H1 (cell line): ENCODE results near the gene CDC42SE2. TPM values are rescaled to one million over a fixed set of nuclear protein-coding genes. Genes with fewer than 3 reads are reported as not detected.

Source experiments
- CTCF ChIA-PET: fragments of 300-600 bp; sonication (Branson Sonifier 250); formaldehyde crosslinking; loops from one replicate; lab custom pipeline; 2021; ENCODE audit not compliant: partially characterized antibody; lab: Charles Lee
- POLR2A ChIA-PET: fragments of 300-600 bp; sonication (Branson Sonifier 250); formaldehyde crosslinking; loops from one replicate; lab custom pipeline; 2021; ENCODE audit warnings: inconsistent platforms; ENCODE audit not compliant: partially characterized antibody; lab: Charles Lee
- DNase-seq, 2 experiments: peaks; one replicate each; pipeline versions ENCODE4 v3.0.0 to v3.0.0-alpha.2; 2010 to 2022; ENCODE audit warnings: low spot score in 2 of 2, low read depth in 1 of 2, mixed read lengths in 1 of 2
- FAIRE-seq: peaks from 2 replicates; lab custom pipeline; 2011; peaks lifted over from hg19 to GRCh38; lab: Jason Lieb, UNC
- H2AFZ ChIP-seq: 2 replicates; pipeline ENCODE4 v1.8.1; 2012; ENCODE audit warnings: low read length, inconsistent platforms
- H2AK5ac ChIP-seq: 2 replicates; pipeline ENCODE4 v1.6.1; 2013; ENCODE audit warnings: low read depth, low read length
- H2BK120ac ChIP-seq: replicated peaks from 2 replicates; pipeline ENCODE3; 2013; ENCODE audit warnings: low read depth, low read length, inconsistent platforms
- H2BK12ac ChIP-seq: 2 replicates; pipeline ENCODE4 v1.6.1; 2013; ENCODE audit warnings: low read depth, low read length
- H2BK15ac ChIP-seq: 2 replicates; pipeline ENCODE4 v1.6.1; 2013; ENCODE audit warnings: low read length
- H2BK20ac ChIP-seq: 2 replicates; pipeline ENCODE4 v1.6.1; 2013; ENCODE audit warnings: low read length
- H2BK5ac ChIP-seq: 2 replicates; pipeline ENCODE4 v1.6.1; 2013; ENCODE audit warnings: low read depth, low read length
- H3K14ac ChIP-seq: 2 replicates; pipeline ENCODE4 v1.6.1; 2013; ENCODE audit warnings: inconsistent platforms; ENCODE audit not compliant: insufficient read length
- H3K18ac ChIP-seq: 2 replicates; pipeline ENCODE4 v1.6.1; 2013; ENCODE audit warnings: low read length; ENCODE audit errors: extremely low read depth
- H3K23ac ChIP-seq: 2 replicates; pipeline ENCODE4 v1.6.1; 2013; ENCODE audit warnings: inconsistent platforms; ENCODE audit not compliant: insufficient read length
- H3K23me2 ChIP-seq: 2 replicates; pipeline ENCODE4 v1.6.1; 2013; ENCODE audit warnings: low read depth, low read length
- H3K27ac ChIP-seq: 2 replicates; pipeline ENCODE4 v1.6.1; 2011; ENCODE audit warnings: low read depth, low read length, inconsistent platforms
- H3K27me3 ChIP-seq, 4 experiments: replicated peaks in 1 of 4; 1 replicate in 1 of 4; 2 replicates in 3 of 4; pipeline versions ENCODE4 v1.6.1 to v1.8.1; 2011 to 2013; ENCODE audit warnings: low read length in 3 of 4, mild to moderate bottlenecking in 3 of 4, inconsistent platforms in 2 of 4, mixed read lengths in 2 of 4, moderate library complexity in 1 of 4; ENCODE audit not compliant: control insufficient read depth in 3 of 4, insufficient read depth in 3 of 4; ENCODE audit errors: extremely low read depth in 1 of 4
- H3K36me3 ChIP-seq, 4 experiments: 2 replicates each; pipeline versions ENCODE4 v1.6.1 to v1.8.1; 2011 to 2013; ENCODE audit warnings: mild to moderate bottlenecking in 4 of 4, low read length in 3 of 4, moderate library complexity in 2 of 4, control low read depth in 1 of 4, inconsistent platforms in 1 of 4; ENCODE audit not compliant: insufficient read depth in 4 of 4, control insufficient read depth in 2 of 4
- H3K4ac ChIP-seq: replicated peaks from 2 replicates; pipeline ENCODE3; 2013; ENCODE audit warnings: low read length, low read depth, mixed read lengths, inconsistent platforms; ENCODE audit not compliant: insufficient read length
- H3K4me1 ChIP-seq, 4 experiments: replicated peaks in 1 of 4; 1 replicate in 1 of 4; 2 replicates in 3 of 4; pipeline versions ENCODE4 v1.6.1 to v1.8.1; 2011 to 2013; ENCODE audit warnings: low read length in 3 of 4, inconsistent platforms in 2 of 4, mixed read lengths in 1 of 4; ENCODE audit not compliant: insufficient read depth in 4 of 4, control insufficient read depth in 3 of 4
- H3K4me2 ChIP-seq, 2 experiments: 2 replicates each; pipeline versions ENCODE4 v1.6.1 to v1.8.1; 2011 to 2013; ENCODE audit warnings: low read depth in 2 of 2, low read length in 2 of 2, control low read depth in 1 of 2, inconsistent platforms in 1 of 2, mild to moderate bottlenecking in 1 of 2; ENCODE audit not compliant: insufficient read depth in 1 of 2
- H3K4me3 ChIP-seq, 4 experiments: fragments of 200-600, 300-600 bp in 1 of 4; sonication (generic), shearing (Covaris generic), sonication (Bioruptor Twin) in 1 of 4; 2 replicates each; pipeline versions ENCODE4 v1.5.1 to v1.8.1; 2011 to 2016; ENCODE audit warnings: low read length in 4 of 4, low read depth in 3 of 4, control low read depth in 2 of 4, inconsistent platforms in 2 of 4, mild to moderate bottlenecking in 2 of 4, mixed read lengths in 1 of 4, moderate library complexity in 1 of 4; ENCODE audit not compliant: insufficient read depth in 2 of 4; ENCODE audit errors: extremely low read depth in 1 of 4
- H3K56ac ChIP-seq: replicated peaks from 2 replicates; pipeline ENCODE3; 2013; ENCODE audit warnings: low read depth, mild to moderate bottlenecking, mixed read lengths, low read length, inconsistent platforms; ENCODE audit not compliant: insufficient read length
- H3K79me1 ChIP-seq: 2 replicates; pipeline ENCODE4 v1.6.1; 2013; ENCODE audit warnings: low read depth, low read length, control low read depth
- H3K79me2 ChIP-seq, 2 experiments: 2 replicates each; pipeline versions ENCODE4 v1.6.1 to v1.8.1; 2012 to 2013; ENCODE audit warnings: low read length in 2 of 2, mild to moderate bottlenecking in 2 of 2, inconsistent platforms in 1 of 2; ENCODE audit not compliant: insufficient read depth in 2 of 2, control insufficient read depth in 1 of 2
- H3K9ac ChIP-seq, 4 experiments: replicated peaks in 1 of 4; 1 replicate in 1 of 4; 2 replicates in 3 of 4; pipeline versions ENCODE4 v1.6.1 to v1.8.1; 2011 to 2013; ENCODE audit warnings: low read depth in 3 of 4, low read length in 3 of 4, control low read depth in 2 of 4, mild to moderate bottlenecking in 2 of 4, moderate library complexity in 2 of 4, inconsistent platforms in 1 of 4; ENCODE audit errors: extremely low read depth in 1 of 4
- H3K9me3 ChIP-seq, 2 experiments: 2 replicates each; pipeline versions ENCODE4 v1.6.1 to v1.8.1; 2012 to 2013; ENCODE audit warnings: mild to moderate bottlenecking in 2 of 2, moderate library complexity in 2 of 2, control low read depth in 1 of 2, inconsistent platforms in 1 of 2, low read depth in 1 of 2, low read length in 1 of 2, mixed read lengths in 1 of 2; ENCODE audit not compliant: insufficient read depth in 2 of 2
- H4K20me1 ChIP-seq, 2 experiments: replicated peaks in 1 of 2; 2 replicates each; pipeline versions ENCODE3 to v1.8.1; 2011 to 2013; ENCODE audit warnings: inconsistent platforms in 2 of 2, low read length in 2 of 2, mild to moderate bottlenecking in 1 of 2; ENCODE audit not compliant: insufficient read depth in 2 of 2, control insufficient read depth in 1 of 2
- H4K5ac ChIP-seq: 2 replicates; pipeline ENCODE4 v1.6.1; 2013; ENCODE audit warnings: low read length, low read depth, mixed read lengths, inconsistent platforms; ENCODE audit not compliant: insufficient read length
- H4K8ac ChIP-seq: 2 replicates; pipeline ENCODE4 v1.8.0; 2013; ENCODE audit warnings: mild to moderate bottlenecking, moderate library complexity, low read length, inconsistent platforms; ENCODE audit not compliant: insufficient read depth; ENCODE audit errors: extremely low read depth
- H4K91ac ChIP-seq: replicated peaks from 2 replicates; pipeline ENCODE3; 2013; ENCODE audit warnings: low read length, mixed read lengths, inconsistent platforms; ENCODE audit not compliant: insufficient read length
- ATF2 ChIP-seq: IDR thresholded peaks from 2 replicates; pipeline ENCODE4 v1.6.1; 2012; ENCODE audit warnings: low read length, inconsistent platforms
- FOSL1 ChIP-seq: IDR thresholded peaks from 2 replicates; pipeline ENCODE4 v1.6.1; 2011; ENCODE audit warnings: mild to moderate bottlenecking, low read depth, low read length, moderate library complexity; ENCODE audit not compliant: insufficient read depth
- GABPA ChIP-seq: IDR thresholded peaks from 2 replicates; pipeline ENCODE4 v1.6.1; 2011; ENCODE audit warnings: mild to moderate bottlenecking, low read length, moderate library complexity, borderline replicate concordance; ENCODE audit not compliant: insufficient read depth
- JUND ChIP-seq: IDR thresholded peaks from 2 replicates; pipeline ENCODE4 v1.6.1; 2011; ENCODE audit warnings: mild to moderate bottlenecking, improper control_type of control experiment, low read length
- MAFK ChIP-seq: IDR thresholded peaks from 2 replicates; pipeline ENCODE4 v1.6.1; 2012; ENCODE audit warnings: low read depth, mild to moderate bottlenecking, improper control_type of control experiment, low read length
- MAX ChIP-seq: IDR thresholded peaks from 2 replicates; pipeline ENCODE4 v1.6.1; 2012; ENCODE audit warnings: inconsistent platforms
- NANOG ChIP-seq: IDR thresholded peaks from 2 replicates; pipeline ENCODE4 v1.6.1; 2011; ENCODE audit warnings: low read length, low read depth, mild to moderate bottlenecking, inconsistent platforms; ENCODE audit not compliant: insufficient read depth, poor library complexity, severe bottlenecking
- PHF8 ChIP-seq: fragments of 200-600 bp; sonication (generic); conservative IDR thresholded peaks from 2 replicates; pipeline ENCODE4 v1.7.1; 2012; ENCODE audit warnings: low read depth, mild to moderate bottlenecking, inconsistent platforms, low read length, moderate library complexity
- RFX5 ChIP-seq: IDR thresholded peaks from 2 replicates; pipeline ENCODE4 v1.6.1; 2011; ENCODE audit warnings: low read depth, low read length, improper control_type of control experiment, borderline replicate concordance
- RXRA ChIP-seq: IDR thresholded peaks from 2 replicates; pipeline ENCODE4 v1.6.1; 2011; ENCODE audit warnings: low read depth, mild to moderate bottlenecking, low read length, moderate library complexity; ENCODE audit not compliant: insufficient read depth
- SAP30 ChIP-seq: fragments of 300-600 bp; sonication (generic); IDR thresholded peaks from 2 replicates; pipeline ENCODE4 v1.7.1; 2012; ENCODE audit warnings: low read length, moderate library complexity, mild to moderate bottlenecking, inconsistent platforms; ENCODE audit not compliant: insufficient read depth, insufficient replicate concordance
- WGBS, 2 experiments: shearing (Covaris generic) in 1 of 2; methylation state at CpG; one replicate each; pipeline versions ENCODE4 v1.1.6 to v1.1.7; 2013 to 2015; ENCODE audit warnings: low lambda C conversion rate in 2 of 2, mixed read lengths in 2 of 2, inconsistent platforms in 1 of 2, low coverage in 1 of 2, missing lambda C conversion rate in 1 of 2; ENCODE audit not compliant: insufficient replicate concordance in 2 of 2, insufficient coverage in 1 of 2, insufficient read length in 1 of 2; ENCODE audit errors: extremely low coverage in 1 of 2, missing lambda C conversion rate in 1 of 2; 5-methylcytosine and 5-hydroxymethylcytosine counted together
- polyA plus RNA-seq, 7 experiments: library from polyadenylated mRNA; depleted of rRNA in 3 of 7; stranded (reverse) in 5 of 7; unstranded in 2 of 7; fragments of >200 nt in 5 of 7; fragments of 200-250 nt in 2 of 7; gene quantifications; 1 replicate in 5 of 7; 2 replicates in 1 of 7; 4 replicates in 1 of 7; pipeline versions ENCODE4 v1.2.1 to v1.2.3, GENCODE V29; 2011 to 2013; ENCODE audit warnings: missing spikeins in 2 of 7, mixed read lengths in 2 of 7
- total RNA-seq: library from RNA; stranded (reverse); fragmentation: NEBNext Ultra II Directional; extraction: Animal tissue kit (Norgen Biotek cat#: 25700); gene quantifications from 2 replicates; pipeline ENCODE4 v1.2.1, GENCODE V29; 2021

CDC42SE2 gene
- total and polyA plus RNA-seq, 2 of the 8 experiments (the other 6 are each of a cell fraction or from before 2014, with no cell fraction given), result 16.7 to 30.8 TPM

- H2BK120ac ChIP-seq, result no peak overlapping the region
- POLR2A ChIA-PET, result interaction anchor here (1.2 to 1.5 kb wide), 2 partner anchors 113 to 114 kb away, joined by 3 read pairs; no protein-coding TSS in a partner anchor
- H2AFZ ChIP-seq, result no peak overlapping the region
- no peak overlapping the region for H3K9ac ChIP-seq
- H3K4me3 ChIP-seq, result no peak overlapping the region
- H3K36me3 ChIP-seq, result no peaks in the 10 kb centered on the region
- 0 out of 4 replicates have a peak, but pooled peaks cover 0 to 2% of the 10 kb centered on the region in 2 experiments for H3K79me2 ChIP-seq
- H4K20me1 ChIP-seq, result peaks cover 0 to 3% of the 10 kb centered on the region in 2 experiments
- H2BK12ac ChIP-seq, result no peak overlapping the region
- H3K14ac ChIP-seq, result no peak overlapping the region
- H3K4ac ChIP-seq, result no peak overlapping the region
- H2AK5ac ChIP-seq, result no peak overlapping the region
- H2BK20ac ChIP-seq, result no peak overlapping the region
- DNase-seq (no peak), FAIRE-seq (no peak)
- H2BK15ac ChIP-seq, result no peak overlapping the region
- WGBS, 2 experiments, result 97% methylated on average over 6 of the region's 6 CpGs; no CpG with 5 or more reads in 1 of the 2 experiments
- H3K18ac ChIP-seq, result no peak overlapping the region
- H3K79me1 ChIP-seq, result no peaks in the 10 kb centered on the region; the same call in 1 of the 2 replicates
- no peak overlapping the region for H3K23ac ChIP-seq
- H4K91ac ChIP-seq, result no peak overlapping the region
- no peaks in the 10 kb centered on the region for H3K9me3 ChIP-seq
- H4K8ac ChIP-seq, result no peak overlapping the region
- CTCF ChIA-PET, result interaction anchor here (0.6 to 2.2 kb wide), 3 partner anchors 52 to 214 kb away, joined by 3 to 5 read pairs (median 3); no protein-coding TSS in a partner anchor
- H3K27me3 ChIP-seq, result no peaks in the 10 kb centered on the region
- H3K4me1 ChIP-seq, result no peaks in the 10 kb centered on the region
- no peak overlapping the region for H2BK5ac ChIP-seq
- H3K23me2 ChIP-seq, result no peaks in the 10 kb centered on the region
- H4K5ac ChIP-seq, result no peak overlapping the region
- no peak overlapping the region for H3K4me2 ChIP-seq
- H3K56ac ChIP-seq, result no peak overlapping the region
- H3K27ac ChIP-seq, result no peak overlapping the region
- TF ChIP-seq RXRA (no peak), PHF8 (no peak), GABPA (no peak), MAX (no peak), MAFK (no peak), ATF2 (no peak), NANOG (no peak), RFX5 (no peak), JUND (no peak), SAP30 (no peak), FOSL1 (no peak)
Observed at GRCh38 chr5:131377346-131377745, 113.5 kb downstream of the CDC42SE2 start.
